A673 (cell line): ENCODE results near the gene CUX1. TPM values are rescaled to one million over a fixed set of nuclear protein-coding genes. Genes with fewer than 3 reads are reported as not detected.

Experiments
- BruUV-seq: library from RNA; stranded (reverse); fragments of 400-500 nt; replicated peaks from 2 replicates; lab custom pipeline; 2021; lab: Mats Ljungman, UMichigan
- CTCF ChIA-PET: fragments of 300-600 bp; sonication (Branson Sonifier 250); formaldehyde crosslinking; loops from one replicate; lab custom pipeline; 2022; ENCODE audit warnings: antibody characterized with exemption; lab: Charles Lee
- POLR2A ChIA-PET: fragments of 300-600 bp; sonication (Branson Sonifier 250); formaldehyde crosslinking; loops from one replicate; lab custom pipeline; 2022; ENCODE audit warnings: antibody characterized with exemption; ENCODE audit not compliant: low non-redundant PET; lab: Charles Lee
- DNase-seq: peaks from one replicate; pipeline ENCODE4 v3.0.0-alpha.2; 2015; ENCODE audit warnings: low spot score
- H3K27ac ChIP-seq: fragments of 200-600 bp; sonication (generic); 2 replicates; pipeline ENCODE4 v1.5.1; 2016; ENCODE audit warnings: mixed run types, low read depth, mild to moderate bottlenecking, mixed read lengths, antibody characterized with exemption, low read length; ENCODE audit not compliant: poor library complexity, severe bottlenecking
- H3K27me3 ChIP-seq: fragments of 200-600 bp; sonication (generic); replicated peaks from 2 replicates; pipeline ENCODE4 v1.6.1; 2017; ENCODE audit warnings: mixed run types, low read depth, mild to moderate bottlenecking, mixed read lengths, antibody characterized with exemption, low read length; ENCODE audit not compliant: insufficient read depth, poor library complexity
- H3K36me3 ChIP-seq: fragments of 200-600 bp; sonication (generic); 2 replicates; pipeline ENCODE4 v1.6.1; 2016; ENCODE audit warnings: mixed run types, mild to moderate bottlenecking, mixed read lengths, antibody characterized with exemption, low read length; ENCODE audit not compliant: insufficient read depth, poor library complexity, severe bottlenecking
- H3K4me1 ChIP-seq: fragments of 200-600 bp; sonication (generic); 2 replicates; pipeline ENCODE4 v1.6.1; 2017; ENCODE audit warnings: mixed run types, mild to moderate bottlenecking, mixed read lengths, antibody characterized with exemption, low read length; ENCODE audit not compliant: insufficient read depth, poor library complexity, severe bottlenecking
- H3K4me3 ChIP-seq: fragments of 200-600 bp; sonication (generic); 2 replicates; pipeline ENCODE4 v1.5.1; 2016; ENCODE audit warnings: low read depth, mixed run types, mild to moderate bottlenecking, mixed read lengths, low read length; ENCODE audit not compliant: poor library complexity, severe bottlenecking
- H3K9me3 ChIP-seq: fragments of 200-600 bp; sonication (generic); 2 replicates; pipeline ENCODE4 v1.6.1; 2016; ENCODE audit warnings: mixed run types, low read depth, mild to moderate bottlenecking, mixed read lengths, antibody characterized with exemption, low read length; ENCODE audit not compliant: poor library complexity, severe bottlenecking
- CTCF ChIP-seq: fragments of 300-800, 200-600 bp; sonication (generic); conservative IDR thresholded peaks from 2 replicates; pipeline ENCODE4 v1.5.1; 2017; ENCODE audit warnings: low read depth, mild to moderate bottlenecking, antibody characterized with exemption, low read length, moderate library complexity, mixed read lengths
- EZH2 ChIP-seq: fragments of 200-600 bp; sonication (generic); IDR thresholded peaks from 2 replicates; pipeline ENCODE4 v1.6.1; 2017; ENCODE audit warnings: borderline replicate concordance, low read depth, mild to moderate bottlenecking, mixed read lengths, antibody characterized with exemption, low read length; ENCODE audit not compliant: poor library complexity, severe bottlenecking
- intact Hi-C: fragments of 100-400 bp; cut with micrococcal nuclease; formaldehyde crosslinking; loops from one replicate; pipeline ENCODE4 v1.10.0; 2022; ENCODE audit not compliant: unreplicated experiment
- total RNA-seq: library from RNA; stranded (reverse); gene quantifications from 2 replicates; pipeline ENCODE4 v1.2.3, GENCODE V29; 2021

Gene CUX1
- total RNA-seq, 1 experiment from 2014 or later = 49.4 TPM

DNA sequence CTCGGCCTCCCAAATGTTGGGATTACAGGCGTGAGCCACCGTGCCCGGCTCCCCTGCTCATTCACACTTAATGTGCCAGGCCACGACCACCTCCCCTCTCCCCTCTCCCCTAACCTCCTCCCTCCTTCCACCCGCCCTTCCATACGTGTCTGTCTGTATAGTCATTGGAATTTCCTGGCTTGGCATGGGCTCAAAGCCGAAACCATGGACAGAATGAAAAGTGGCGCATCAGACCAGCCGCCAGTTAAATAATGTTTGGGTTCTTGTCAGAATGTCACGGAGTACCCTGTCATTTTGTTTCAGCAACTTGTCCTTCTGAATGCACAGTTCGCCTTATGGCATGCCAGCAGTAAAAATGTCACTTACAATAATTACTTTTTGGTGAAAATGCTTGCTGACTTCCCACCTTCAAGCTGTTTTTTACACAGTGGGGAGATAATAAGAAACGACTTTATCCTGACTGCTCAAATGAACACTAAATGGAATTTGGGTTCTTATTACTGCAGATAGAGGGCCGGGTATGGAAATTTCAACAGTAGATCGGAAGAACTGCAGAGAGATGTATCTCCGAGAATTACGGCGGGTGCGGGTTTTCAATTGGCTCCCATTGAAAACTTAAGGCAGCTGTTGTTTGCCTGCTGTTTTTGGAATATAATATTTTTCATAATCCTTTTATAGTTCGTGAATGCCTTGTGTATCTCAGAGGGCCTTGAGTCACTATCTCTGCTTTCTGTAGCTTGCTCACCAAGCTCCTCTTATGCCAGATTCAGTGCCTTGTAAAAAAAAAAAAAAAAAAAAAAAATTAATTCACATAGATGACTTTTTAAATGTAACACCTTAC, 403.8 kb downstream of the CUX1 start:
- no peak overlapping the region for H3K27ac ChIP-seq
- intact Hi-C loops = no loop called here
- POLR2A ChIA-PET = no interaction called here

GRCh38 chr7:102221961-102222360, 404.5 kb downstream of the CUX1 start:
- CTCF ChIA-PET = no interaction called here
- BruUV-seq = no TSS peak
- POLR2A ChIA-PET = no interaction called here

More for the DNA sequence above, 403.8 kb downstream of the CUX1 start:
- CTCF ChIA-PET = interaction anchor here (0.6 kb wide), 1 partner anchor 15 kb away, joined by 3 read pairs; no protein-coding TSS in a partner anchor
- Histone ChIP-seq H3K4me1 (peaks cover 9% of the 10 kb centered on the region), H3K4me3 (no peak overlapping the region), H3K27me3 (no peaks in the 10 kb centered on the region), H3K9me3 (no peaks in the 10 kb centered on the region), H3K36me3 (no peaks in the 10 kb centered on the region)
- TF ChIP-seq EZH2 = no peak
- no peak for TF ChIP-seq CTCF
- peak; percentile 48 for DNase-seq
- BruUV-seq = no TSS peak

DNA sequence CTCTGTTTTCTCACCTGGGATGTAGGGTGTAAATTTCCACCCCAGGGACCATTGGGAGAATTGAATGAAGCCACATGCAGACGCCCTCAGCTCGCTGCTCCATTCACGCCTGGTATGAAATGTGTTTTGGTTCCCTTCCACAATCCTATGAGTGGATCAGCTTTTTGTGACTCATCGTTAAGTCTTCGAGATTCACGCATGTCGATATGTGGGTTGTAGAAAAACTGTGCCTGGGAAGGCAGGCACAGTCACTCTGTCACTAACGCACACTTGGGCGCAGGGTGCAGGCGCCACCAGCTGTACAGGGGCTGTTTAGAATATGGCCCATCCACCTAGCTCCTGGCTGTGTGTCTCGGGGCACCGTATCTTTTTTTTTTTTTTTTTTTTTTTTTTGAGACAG, 405.0 kb downstream of the CUX1 start:
- no peaks in the 10 kb centered on the region for H3K9me3 ChIP-seq
- H3K4me3 ChIP-seq = no peak overlapping the region
- H3K27me3 ChIP-seq = no peaks in the 10 kb centered on the region
- ChIA-PET POLR2A (no interaction called here), CTCF (no interaction called here)
- H3K4me1 ChIP-seq = peaks cover 9% of the 10 kb centered on the region
- TF ChIP-seq CTCF (no peak), EZH2 (no peak)
- peaks cover 2% of the 10 kb centered on the region for H3K36me3 ChIP-seq
- no peak for DNase-seq
- intact Hi-C loops = no loop called here
- no TSS peak for BruUV-seq
- no peak overlapping the region for H3K27ac ChIP-seq

More at GRCh38 chr7:102221961-102222360, 404.5 kb downstream of the CUX1 start:
- no peaks in the 10 kb centered on the region for H3K27me3 ChIP-seq
- intact Hi-C loops = no loop called here
- TF ChIP-seq CTCF (no peak), EZH2 (no peak)
- DNase-seq = no peak
- H3K27ac ChIP-seq = no peak overlapping the region
- H3K36me3 ChIP-seq = no peaks in the 10 kb centered on the region
- H3K9me3 ChIP-seq = no peaks in the 10 kb centered on the region
- no peak overlapping the region for H3K4me3 ChIP-seq
- peaks cover 9% of the 10 kb centered on the region for H3K4me1 ChIP-seq
